ENCODE measurements around the gene FHIT. TPM values are rescaled to one million over a fixed set of nuclear protein-coding genes. Genes with fewer than 3 reads are reported as not detected.

FHIT gene
- total RNA-seq, 2 experiments from 2014 or later = 86.0 to 90.6 TPM

- Mint-ChIP-seq H3K27me3 (no peaks in the 10 kb centered on the region), H3K27ac (no peak overlapping the region), H3K9me3 (no peaks in the 10 kb centered on the region), H3K4me1 (ENCODE audit: low read depth) (no peaks in the 10 kb centered on the region), H3K36me3 (ENCODE audit: low read depth) (no peaks in the 10 kb centered on the region), H3K4me3 (no peak overlapping the region)
- ChIA-PET POLR2A (no interaction called here), CTCF (no interaction called here)
- no peaks in the 10 kb centered on the region for H3K9me3 ChIP-seq (ENCODE audit: control insufficient read depth in 1 of 2, insufficient read depth in 1 of 2, low read length in 2 of 2)
- TF ChIP-seq, protein P1, sequence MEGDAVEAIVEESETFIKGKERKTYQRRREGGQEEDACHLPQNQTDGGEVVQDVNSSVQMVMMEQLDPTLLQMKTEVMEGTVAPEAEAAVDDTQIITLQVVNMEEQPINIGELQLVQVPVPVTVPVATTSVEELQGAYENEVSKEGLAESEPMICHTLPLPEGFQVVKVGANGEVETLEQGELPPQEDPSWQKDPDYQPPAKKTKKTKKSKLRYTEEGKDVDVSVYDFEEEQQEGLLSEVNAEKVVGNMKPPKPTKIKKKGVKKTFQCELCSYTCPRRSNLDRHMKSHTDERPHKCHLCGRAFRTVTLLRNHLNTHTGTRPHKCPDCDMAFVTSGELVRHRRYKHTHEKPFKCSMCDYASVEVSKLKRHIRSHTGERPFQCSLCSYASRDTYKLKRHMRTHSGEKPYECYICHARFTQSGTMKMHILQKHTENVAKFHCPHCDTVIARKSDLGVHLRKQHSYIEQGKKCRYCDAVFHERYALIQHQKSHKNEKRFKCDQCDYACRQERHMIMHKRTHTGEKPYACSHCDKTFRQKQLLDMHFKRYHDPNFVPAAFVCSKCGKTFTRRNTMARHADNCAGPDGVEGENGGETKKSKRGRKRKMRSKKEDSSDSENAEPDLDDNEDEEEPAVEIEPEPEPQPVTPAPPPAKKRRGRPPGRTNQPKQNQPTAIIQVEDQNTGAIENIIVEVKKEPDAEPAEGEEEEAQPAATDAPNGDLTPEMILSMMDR (IDR thresholded peaks at IDR 0.05) = no peak
- ATAC-seq (ENCODE audit: poor library complexity) (no peak), DNase-seq (no peak)
- no peaks in the 10 kb centered on the region for H3K4me1 ChIP-seq (ENCODE audit: insufficient read depth, low read length)
- intact Hi-C loops (cut with DNase I, micrococcal nuclease) = no loop called here
- H3K36me3 ChIP-seq (ENCODE audit: insufficient read depth, low read length) = no peaks in the 10 kb centered on the region
- H3K27ac ChIP-seq (ENCODE audit: low read depth in 1 of 2, low read length in 2 of 2) = no peak overlapping the region
- no peak overlapping the region for H3K4me3 ChIP-seq (ENCODE audit: low read length)
- H3K27me3 ChIP-seq (ENCODE audit: control insufficient read depth in 1 of 2, insufficient read depth in 2 of 2, low read length in 2 of 2) = no peaks in the 10 kb centered on the region
These were observed 1068.6 kb downstream of the FHIT start for GRCh38 chr3:60182697-60183096.

DNA sequence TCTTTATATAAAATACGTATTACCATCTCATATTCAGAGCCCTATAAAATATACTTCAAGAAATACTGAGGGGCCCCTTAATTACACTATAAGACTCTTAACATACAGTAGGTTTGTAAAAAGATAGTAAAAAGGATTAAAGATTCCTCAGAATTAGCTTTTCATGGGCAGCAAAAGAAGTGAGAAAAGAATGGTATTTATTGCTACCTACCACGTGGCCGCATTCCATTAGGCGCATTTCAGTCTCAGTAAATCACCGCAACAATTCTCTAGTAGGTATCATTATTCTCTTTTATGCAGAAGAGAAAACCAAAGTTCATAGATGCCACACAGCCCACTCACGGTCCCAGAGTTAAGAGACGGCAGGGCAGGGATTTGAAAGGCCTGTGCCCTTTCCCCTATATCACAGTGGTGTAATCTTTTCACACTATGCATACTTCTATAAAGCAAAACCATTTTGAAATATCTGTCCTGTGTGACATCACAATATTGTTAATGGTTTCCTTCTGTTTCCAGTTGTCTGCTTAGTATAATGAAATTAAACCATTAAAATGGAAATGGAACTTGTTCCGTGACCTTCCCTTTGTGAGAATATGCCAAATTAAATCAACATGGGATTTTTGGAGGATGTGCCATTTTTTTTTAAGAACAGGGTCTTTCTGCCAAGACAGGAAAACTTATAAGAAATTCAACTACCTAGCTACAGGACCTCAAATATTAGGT, 1072.2 kb downstream of the FHIT start:
- no peak overlapping the region for H3K27ac ChIP-seq (ENCODE audit: low read depth in 1 of 2, low read length in 2 of 2)
- intact Hi-C loops (cut with DNase I, micrococcal nuclease) = no loop called here
- Mint-ChIP-seq H3K4me3 (no peak overlapping the region), H3K9me3 (no peaks in the 10 kb centered on the region), H3K27me3 (no peaks in the 10 kb centered on the region), H3K4me1 (ENCODE audit: low read depth) (no peaks in the 10 kb centered on the region), H3K27ac (no peak overlapping the region), H3K36me3 (ENCODE audit: low read depth) (no peaks in the 10 kb centered on the region)
- no peak overlapping the region for H3K4me3 ChIP-seq (ENCODE audit: low read length)
- CTCF ChIA-PET = no interaction called here
- H3K4me1 ChIP-seq (ENCODE audit: insufficient read depth, low read length) = no peaks in the 10 kb centered on the region
- no peaks in the 10 kb centered on the region for H3K36me3 ChIP-seq (ENCODE audit: insufficient read depth, low read length)
- POLR2A ChIA-PET = no interaction called here
- no peaks in the 10 kb centered on the region for H3K27me3 ChIP-seq (ENCODE audit: control insufficient read depth in 1 of 2, insufficient read depth in 2 of 2, low read length in 2 of 2)
- ATAC-seq (ENCODE audit: poor library complexity) (no peak), DNase-seq (no peak)
- H3K9me3 ChIP-seq (ENCODE audit: control insufficient read depth in 1 of 2, insufficient read depth in 1 of 2, low read length in 2 of 2) = no peaks in the 10 kb centered on the region
- TF ChIP-seq, protein P1 (IDR thresholded peaks at IDR 0.05) = no peak

DNA sequence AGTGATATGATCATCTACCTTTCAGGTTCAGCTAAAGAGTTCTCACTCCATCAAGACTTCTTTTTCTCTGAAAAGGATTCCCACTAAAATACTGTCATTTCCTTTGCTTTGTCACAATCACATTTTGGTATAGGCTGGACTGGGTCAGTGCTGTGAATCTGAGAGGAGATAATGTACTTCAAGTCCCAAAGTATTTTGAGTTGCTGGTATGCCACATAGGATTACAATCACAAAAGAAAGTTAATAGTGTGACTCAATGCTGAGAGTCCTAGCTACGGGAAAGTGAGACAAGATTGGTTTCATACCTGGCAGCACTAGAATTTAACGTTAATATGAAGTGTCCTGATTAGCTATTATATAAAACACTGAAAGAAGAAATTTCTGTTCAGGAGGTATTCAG, 1073.5 kb downstream of the FHIT start:
- H3K9me3 Mint-ChIP-seq = no peaks in the 10 kb centered on the region
- Histone ChIP-seq H3K9me3 (ENCODE audit: control insufficient read depth in 1 of 2, insufficient read depth in 1 of 2, low read length in 2 of 2) (no peaks in the 10 kb centered on the region), H3K4me3 (ENCODE audit: low read length) (no peak overlapping the region), H3K36me3 (ENCODE audit: insufficient read depth, low read length) (no peaks in the 10 kb centered on the region), H3K27ac (ENCODE audit: low read depth in 1 of 2, low read length in 2 of 2) (no peak overlapping the region), H3K4me1 (ENCODE audit: insufficient read depth, low read length) (no peaks in the 10 kb centered on the region), H3K27me3 (ENCODE audit: control insufficient read depth in 1 of 2, insufficient read depth in 2 of 2, low read length in 2 of 2) (no peaks in the 10 kb centered on the region)
- H3K4me3 Mint-ChIP-seq = no peak overlapping the region
- ATAC-seq (ENCODE audit: poor library complexity) = no peak
- ChIA-PET POLR2A (interaction anchor here (0.6 kb wide), 1 partner anchor 329 kb away, joined by 3 read pairs; no protein-coding TSS in a partner anchor), CTCF (no interaction called here)
- no peaks in the 10 kb centered on the region for H3K4me1 Mint-ChIP-seq (ENCODE audit: low read depth)
- no peak for DNase-seq
- TF ChIP-seq, protein P1 (IDR thresholded peaks at IDR 0.05) = no peak
- H3K36me3 Mint-ChIP-seq (ENCODE audit: low read depth) = no peaks in the 10 kb centered on the region
- no peak overlapping the region for H3K27ac Mint-ChIP-seq
- no peaks in the 10 kb centered on the region for H3K27me3 Mint-ChIP-seq
- intact Hi-C loops (cut with DNase I, micrococcal nuclease) = no loop called here

Data from CD4-positive, alpha-beta T cell (primary cell).